Myocyte (in vitro differentiated cells): ENCODE data around the gene FZR1. TPM values are rescaled to one million over a fixed set of nuclear protein-coding genes. Genes with fewer than 3 reads are reported as not detected.

Experiments
- DNase-seq: peaks from one replicate; pipeline ENCODE4 v3.0.0-alpha.2; 2012; ENCODE audit warnings: low read depth
- polyA plus RNA-seq: library from polyadenylated mRNA; unstranded; fragments of >200 nt; gene quantifications from one replicate; pipeline ENCODE4 v1.2.1, GENCODE V29; 2012; ENCODE audit warnings: missing spikeins
- total RNA-seq: library from RNA; depleted of rRNA; stranded (reverse); fragments of >200 nt; gene quantifications from 2 replicates; pipeline ENCODE4 v1.2.3, GENCODE V29; 2014

Gene FZR1
- 33.8 and 49.4 TPM in 2 replicates for total RNA-seq
- 39.8 TPM for polyA plus RNA-seq

GRCh38 chr19:3505598-3506383, at the start of gene FZR1:
Gene FZR1 (plus strand): TSS chr19:3506311. CDS start chr19:3522990, 16,679 bp downstream.
- DNase-seq = peak; percentile 99

GRCh38 chr19:3456925-3457527, 49.1 kb upstream of the FZR1 start:
- no peak for DNase-seq

GRCh38 chr19:3457528-3458228, 48.4 kb upstream of the FZR1 start:
- no peak for DNase-seq

- DNase-seq = peak; percentile 69
Observed at GRCh38 chr19:3458229-3459088, 47.7 kb upstream of the FZR1 start.

GRCh38 chr19:3459089-3459881, 46.8 kb upstream of the FZR1 start:
- DNase-seq = peak; percentile 78

GRCh38 chr19:3459965-3460582, 46.0 kb upstream of the FZR1 start:
- no peak for DNase-seq

GRCh38 chr19:3462991-3463713, 43.0 kb upstream of the FZR1 start:
- no peak for DNase-seq

GRCh38 chr19:3463714-3464586, 42.2 kb upstream of the FZR1 start:
- no peak for DNase-seq

GRCh38 chr19:3464587-3465235, 41.4 kb upstream of the FZR1 start:
- no peak for DNase-seq

- DNase-seq = no peak
Observed at GRCh38 chr19:3465552-3465951, 40.6 kb upstream of the FZR1 start.

- DNase-seq = no peak
Observed at GRCh38 chr19:3466635-3467034, 39.5 kb upstream of the FZR1 start.

GRCh38 chr19:3467437-3468198, 38.5 kb upstream of the FZR1 start:
- no peak for DNase-seq

GRCh38 chr19:3468211-3468610, 37.9 kb upstream of the FZR1 start:
- DNase-seq = no peak

- peak; percentile 18 for DNase-seq
Observed at GRCh38 chr19:3469638-3470499, 36.2 kb upstream of the FZR1 start.

GRCh38 chr19:3470500-3471128, 35.5 kb upstream of the FZR1 start:
- peak; percentile 4 for DNase-seq
